ENCODE results near the gene PTGER1.
"Not testable (repeated sequence)": the region's sequence is repeated elsewhere in the genome, so short reads cannot be mapped to it uniquely, and the experiment has no call there.

The PTGER1 gene

GRCh38 chr19:14473978-14474578 lies 1.1 kb downstream of the PTGER1 start:
- no peak for DNase-seq

- DNase-seq = no peak
Observed at GRCh38 chr19:14473073-14473977, 1.8 kb downstream of the PTGER1 start.

- no peak for DNase-seq
Observed at GRCh38 chr19:14472202-14472938, 2.8 kb downstream of the PTGER1 start.

- no peak for DNase-seq
Observed at GRCh38 chr19:14471436-14472187, 3.5 kb downstream of the PTGER1 start.

GRCh38 chr19:14470031-14470876 lies 4.9 kb downstream of the PTGER1 start:
- DNase-seq = no peak

- no peak for DNase-seq
Observed at GRCh38 chr19:14467816-14468215, 7.3 kb downstream of the PTGER1 start.

- DNase-seq = no peak
Observed at GRCh38 chr19:14467391-14467790, 7.8 kb downstream of the PTGER1 start.

GRCh38 chr19:14463747-14464146 lies 11.4 kb downstream of the PTGER1 start:
- no peak for DNase-seq

GRCh38 chr19:14462401-14462800 lies 12.8 kb downstream of the PTGER1 start:
- DNase-seq = not testable (repeated sequence)

GRCh38 chr19:14460935-14461334 lies 14.2 kb downstream of the PTGER1 start:
- DNase-seq = no peak

- DNase-seq = no peak
Observed at GRCh38 chr19:14459703-14460102, 15.5 kb downstream of the PTGER1 start.

- not testable (repeated sequence) for DNase-seq
Observed at GRCh38 chr19:14452303-14452702, 22.9 kb downstream of the PTGER1 start.

- DNase-seq = no peak
Observed at GRCh38 chr19:14450876-14451275, 24.3 kb downstream of the PTGER1 start.

GRCh38 chr19:14450168-14450874 lies 24.8 kb downstream of the PTGER1 start:
- DNase-seq = no peak

- no peak for DNase-seq
Observed at GRCh38 chr19:14449321-14449720, 25.8 kb downstream of the PTGER1 start.

- DNase-seq = no peak
Observed at GRCh38 chr19:14446336-14447036, 28.7 kb downstream of the PTGER1 start.

GRCh38 chr19:14443632-14444216 lies 31.4 kb downstream of the PTGER1 start:
- no peak for DNase-seq

- DNase-seq = no peak
Observed at GRCh38 chr19:14442891-14443631, 32.1 kb downstream of the PTGER1 start.

Measured in NCI-H446 treated with DMSO at 0.1 percent for 48 hours (cell line).